KBM-7 (cell line): ENCODE measurements around the gene ZNF735.
"Not testable (repeated sequence)": the region's sequence is repeated elsewhere in the genome, so short reads cannot be mapped to it uniquely, and the experiment has no call there.

Source experiments
- DNase-seq: peaks from one replicate; pipeline ENCODE4 v3.0.0-alpha.2; 2015
- in situ Hi-C: fragments of 300-500 bp; cut with MboI; formaldehyde crosslinking; loops from 2 replicates; pipeline ENCODE4 v1.14.3; 2020; ENCODE audit warnings: low sequenced_read_pairs, low pct_unique_long_range_greater_than_20kb, mixed read lengths

Gene ZNF735

DNA sequence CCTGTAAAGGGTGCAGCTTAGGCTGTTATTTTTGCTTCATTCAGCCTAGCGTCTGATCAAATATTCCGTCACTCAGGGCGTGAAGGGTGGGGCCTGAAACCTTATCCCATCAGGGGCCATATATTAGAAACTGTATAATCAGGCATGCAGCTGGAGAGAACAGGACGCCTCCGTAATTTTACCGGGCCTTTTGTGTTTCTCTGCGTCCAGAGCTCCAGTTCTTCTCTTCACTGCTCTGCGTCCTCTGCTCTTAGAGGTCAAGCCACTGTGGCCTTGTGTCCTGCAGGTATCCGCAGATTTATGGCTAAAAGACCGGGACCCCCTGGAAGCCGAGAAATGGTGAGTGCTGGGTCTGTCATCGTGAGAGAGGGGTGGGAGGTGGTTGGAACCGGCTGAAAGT is at the start of gene ZNF735:
TSS of gene ZNF735 (plus strand) at position 301 of the 400 bp plus-strand sequence. CDS start at position 301, 0 bp downstream.
- DNase-seq: no peak
- in situ Hi-C loops: no loop called here

DNA sequence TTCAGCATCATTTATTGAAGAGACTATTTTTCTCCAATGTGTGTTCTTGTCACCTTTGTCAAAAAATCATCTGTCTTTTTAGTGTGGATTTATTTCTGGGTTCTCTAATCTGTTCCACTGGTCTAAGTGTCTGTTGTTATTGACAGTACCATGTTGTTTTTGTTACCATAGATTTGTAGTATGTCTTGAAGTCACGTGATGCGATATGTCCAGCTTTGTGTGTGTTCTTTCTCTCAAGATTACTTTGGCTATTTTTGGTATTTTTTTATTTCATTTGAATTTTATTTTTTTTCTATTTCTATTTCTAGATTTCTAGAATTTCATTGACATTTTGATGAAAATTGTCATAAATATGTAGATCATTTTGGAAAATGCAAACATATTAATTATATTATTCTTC is 36.0 kb upstream of the ZNF735 start:
- in situ Hi-C loops, DNase-seq: not testable (repeated sequence)

DNA sequence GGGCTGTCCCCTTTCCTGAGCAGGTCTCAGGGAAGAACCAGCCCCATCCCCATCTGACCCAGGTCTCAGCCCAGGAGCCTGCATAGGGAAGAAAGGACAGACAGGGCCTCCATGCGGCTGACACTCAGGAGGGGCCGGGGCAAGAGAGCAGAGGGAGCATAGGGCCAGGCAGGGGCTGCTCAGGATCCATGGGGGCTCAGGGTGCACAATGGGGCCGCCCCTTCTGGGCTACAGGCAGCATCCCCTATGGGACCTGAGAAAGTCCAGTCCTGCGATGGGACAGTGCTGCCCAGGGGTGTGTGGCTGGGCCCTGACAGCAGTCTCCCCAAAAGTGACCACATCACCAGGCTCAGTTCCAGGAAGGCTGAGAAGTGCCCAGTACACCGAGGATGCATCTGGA is 32.7 kb upstream of the ZNF735 start:
- DNase-seq: no peak
- in situ Hi-C loops: no loop called here

DNA sequence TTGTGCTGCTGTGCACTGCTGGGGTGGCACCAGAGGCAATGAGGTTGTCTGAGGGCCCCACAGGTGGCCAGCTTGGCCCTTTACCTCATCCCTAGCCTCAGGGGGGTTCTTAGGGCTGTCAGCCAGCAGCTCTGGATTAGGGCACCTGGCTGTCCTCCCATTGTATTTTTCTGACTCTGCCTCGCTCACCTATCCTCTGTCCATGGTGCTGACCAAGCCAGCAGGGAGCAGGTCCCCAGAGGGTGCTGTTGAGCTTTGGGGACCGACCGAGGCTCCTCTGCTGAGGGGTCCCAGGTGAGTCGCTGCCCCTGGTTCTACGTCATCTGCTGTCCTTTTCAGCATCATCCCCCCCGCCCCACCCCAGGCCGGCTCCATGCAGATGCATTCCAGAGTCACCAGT is 32.1 kb upstream of the ZNF735 start:
- DNase-seq: no peak
- in situ Hi-C loops: no loop called here

- in situ Hi-C loops: no loop called here
Observed at GRCh38 chr7:64180989-64181388, 26.0 kb upstream of the ZNF735 start.

DNA sequence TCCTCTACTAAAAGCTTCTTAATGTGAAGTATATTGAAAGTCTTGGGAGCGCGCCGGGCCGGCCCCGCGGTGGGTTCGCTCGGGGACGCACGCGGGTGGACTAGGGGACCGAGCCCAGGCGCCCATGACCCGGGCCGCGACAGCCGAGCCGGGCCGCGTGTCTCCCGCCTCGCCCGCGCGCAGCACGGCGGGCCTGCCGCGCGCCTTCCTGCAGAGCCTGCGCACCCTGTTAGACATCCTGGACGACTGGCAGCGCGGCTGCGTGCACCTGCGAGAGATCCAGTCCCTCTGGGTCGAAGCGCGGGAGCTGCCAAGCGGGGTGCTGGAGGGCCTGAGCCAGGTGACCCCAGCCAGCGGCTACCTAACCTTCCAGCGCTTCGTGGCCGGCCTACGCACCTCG is 25.4 kb upstream of the ZNF735 start:
- in situ Hi-C loops: no loop called here
- no peak for DNase-seq

More at GRCh38 chr7:64180989-64181388, 26.0 kb upstream of the ZNF735 start:
- DNase-seq: peak; percentile 19

GRCh38 chr7:64182036-64182790 is 24.8 kb upstream of the ZNF735 start:
- in situ Hi-C loops: no loop called here
- no peak for DNase-seq

- in situ Hi-C loops: no loop called here
Observed at GRCh38 chr7:64183126-64183742, 23.8 kb upstream of the ZNF735 start.

DNA sequence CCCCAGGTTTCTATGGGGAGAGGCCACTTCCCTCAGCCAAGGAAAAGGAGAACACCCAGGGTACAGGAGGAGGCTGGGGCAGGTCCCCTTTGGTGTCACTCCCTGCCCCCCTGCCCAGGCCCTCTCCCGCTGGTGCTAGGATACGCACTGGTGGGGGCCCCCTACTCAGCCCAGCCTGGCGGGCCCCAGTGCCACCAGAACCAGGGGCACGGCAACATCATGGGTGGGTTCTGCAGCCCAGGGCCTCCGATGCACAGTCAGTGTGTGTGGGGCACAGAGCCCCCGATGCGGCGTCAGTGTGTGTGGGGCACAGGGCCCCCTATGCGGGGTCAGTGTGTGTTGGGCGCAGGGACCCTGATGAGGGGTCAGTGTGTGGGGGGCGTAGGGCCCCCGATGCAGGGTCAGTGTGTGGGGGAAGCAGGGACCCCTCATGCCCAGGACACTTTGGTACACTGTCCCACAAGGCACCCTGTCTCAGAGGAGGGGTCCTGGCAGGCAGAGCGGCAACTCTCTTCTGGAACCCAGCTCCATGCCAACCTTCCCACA is 23.1 kb upstream of the ZNF735 start:
- in situ Hi-C loops: no loop called here
- no peak for DNase-seq

More at GRCh38 chr7:64183126-64183742, 23.8 kb upstream of the ZNF735 start:
- peak; percentile 9 for DNase-seq

DNA sequence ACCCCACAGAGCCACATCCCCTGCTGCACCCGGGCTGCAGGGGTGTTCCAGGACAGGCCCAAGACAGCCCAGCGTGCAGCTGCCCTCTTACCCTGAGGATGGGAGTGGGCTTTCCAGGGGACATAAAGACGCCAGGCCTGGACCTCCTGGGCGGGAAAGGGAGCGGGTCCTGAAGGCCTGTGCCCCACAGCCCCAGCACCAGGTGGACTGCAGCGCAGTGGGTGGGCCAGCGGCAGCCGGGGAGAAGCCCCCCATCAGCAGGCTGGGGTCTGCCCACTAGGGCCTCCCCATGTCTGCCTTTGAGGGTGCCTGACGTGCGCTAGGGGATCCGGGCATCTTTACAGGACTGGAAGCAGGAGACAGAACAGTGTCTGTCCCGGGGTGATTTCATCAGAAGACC is 22.6 kb upstream of the ZNF735 start:
- in situ Hi-C loops: no loop called here
- DNase-seq: no peak

DNA sequence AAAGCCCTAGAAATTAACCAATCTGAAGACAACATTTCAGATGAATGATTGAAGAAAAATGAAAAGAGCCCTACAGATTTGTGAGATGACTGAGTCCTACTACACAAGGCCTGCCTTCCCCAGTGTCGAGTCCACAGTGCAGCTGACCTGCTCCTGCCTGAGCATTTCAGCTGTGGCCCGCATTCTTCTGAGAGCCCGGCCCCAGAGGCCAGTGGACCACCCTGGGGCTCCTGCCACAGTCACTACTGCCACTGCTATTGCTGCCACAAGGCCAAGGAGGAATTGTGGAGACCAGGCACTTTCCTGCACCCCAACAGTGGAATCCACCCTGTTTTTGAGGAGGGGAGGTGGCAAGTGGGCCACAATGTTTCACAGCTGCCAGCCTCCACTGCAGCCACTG is 19.6 kb upstream of the ZNF735 start:
- DNase-seq: no peak
- in situ Hi-C loops: no loop called here

GRCh38 chr7:64192148-64192704 is 14.8 kb upstream of the ZNF735 start:
- in situ Hi-C loops: no loop called here
- DNase-seq: no peak

GRCh38 chr7:64192775-64193174 is 14.2 kb upstream of the ZNF735 start:
- in situ Hi-C loops: no loop called here
- no peak for DNase-seq

- in situ Hi-C loops, DNase-seq: not testable (repeated sequence)
Observed at GRCh38 chr7:64219710-64220298, 12.8 kb downstream of the ZNF735 start.

GRCh38 chr7:64223366-64223765 is 16.4 kb downstream of the ZNF735 start:
- in situ Hi-C loops: no loop called here

DNA sequence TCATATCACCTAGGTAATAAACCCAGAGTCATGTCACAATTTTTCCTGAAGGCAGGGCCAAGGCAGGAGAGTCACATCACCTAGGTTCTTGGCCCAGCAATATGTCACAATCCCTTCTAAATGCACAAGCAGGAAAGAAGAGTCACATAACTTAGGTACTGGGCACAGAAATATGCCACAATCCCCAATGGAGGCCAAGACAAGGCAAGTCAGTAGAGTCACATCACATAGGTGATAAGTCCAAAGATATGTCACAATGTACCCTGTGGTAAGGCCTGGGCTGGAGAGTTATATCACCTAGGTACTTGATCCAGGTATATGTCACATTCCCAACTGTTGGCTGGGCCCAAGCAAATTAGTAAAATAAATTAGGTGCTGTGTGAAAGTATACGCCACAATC is 21.2 kb downstream of the ZNF735 start, which contains the start of gene ZNF679:
TSS of gene ZNF679 (plus strand) at position 301 of the 400 bp plus-strand sequence. CDS start 20,644 bp downstream, outside the sequence.
- in situ Hi-C loops, DNase-seq: not testable (repeated sequence)

More at GRCh38 chr7:64223366-64223765, 16.4 kb downstream of the ZNF735 start:
- no peak for DNase-seq

- no peak for DNase-seq
- in situ Hi-C loops: no loop called here
Observed at GRCh38 chr7:64266341-64266919, 59.4 kb downstream of the ZNF735 start.
